GM18520 (cell line): ENCODE data around the gene RFC2.
"Not testable (repeated sequence)": the region's sequence is repeated elsewhere in the genome, so short reads cannot be mapped to it uniquely, and the experiment has no call there.

Experiments used
- ATAC-seq: cut with Tn5 transposase; IDR thresholded peaks from one replicate; pipeline ENCODE4 v1.9.1; 2021; ENCODE audit not compliant: unreplicated experiment

RFC2 gene

GRCh38 chr7:74252893-74253292, 1.3 kb downstream of the RFC2 start:
- no peak for ATAC-seq

- ATAC-seq = not testable (repeated sequence)
These were observed 5.1 kb downstream of the RFC2 start for GRCh38 chr7:74249058-74249457.

- no peak for ATAC-seq
These were observed 6.0 kb downstream of the RFC2 start for GRCh38 chr7:74248156-74248555.

GRCh38 chr7:74246497-74246896, 7.7 kb downstream of the RFC2 start:
- ATAC-seq = no peak

- no peak for ATAC-seq
These were observed 12.1 kb downstream of the RFC2 start for GRCh38 chr7:74242122-74242443.

- no peak for ATAC-seq
These were observed 13.7 kb downstream of the RFC2 start for GRCh38 chr7:74240482-74240881.

GRCh38 chr7:74236284-74236683, 17.9 kb downstream of the RFC2 start:
- no peak for ATAC-seq

GRCh38 chr7:74235518-74236268, 18.5 kb downstream of the RFC2 start:
- no peak for ATAC-seq

GRCh38 chr7:74233655-74234285, 20.4 kb downstream of the RFC2 start:
- no peak for ATAC-seq

GRCh38 chr7:74231232-74231590, 23.0 kb downstream of the RFC2 start:
- ATAC-seq = peak; percentile 70

GRCh38 chr7:74230446-74231231, 23.6 kb downstream of the RFC2 start:
- peak; percentile 5 for ATAC-seq

- no peak for ATAC-seq
These were observed 25.0 kb downstream of the RFC2 start for GRCh38 chr7:74228951-74229900.

GRCh38 chr7:74226633-74227032, 27.6 kb downstream of the RFC2 start:
- ATAC-seq = no peak

- ATAC-seq = no peak
These were observed 28.8 kb downstream of the RFC2 start for GRCh38 chr7:74225400-74225799.

GRCh38 chr7:74224907-74225306, 29.3 kb downstream of the RFC2 start:
- ATAC-seq = not testable (repeated sequence)

- no peak for ATAC-seq
These were observed 29.7 kb downstream of the RFC2 start for GRCh38 chr7:74224511-74224832.

GRCh38 chr7:74223711-74224510, 30.3 kb downstream of the RFC2 start:
- no peak for ATAC-seq

- ATAC-seq = no peak
These were observed 31.1 kb downstream of the RFC2 start for GRCh38 chr7:74222851-74223710.

GRCh38 chr7:74221713-74222112, 32.5 kb downstream of the RFC2 start:
- ATAC-seq = no peak
